CD4-positive, alpha-beta T cell (primary cell): Measurements from ENCODE around the gene PRSS22. TPM values are rescaled to one million over a fixed set of nuclear protein-coding genes. Genes with fewer than 3 reads are reported as not detected.

Experiments
- ATAC-seq: fragments of 200-7000 bp; cut with Tn5 transposase; one replicate; pipeline ENCODE4 v1.10.0; 2022; ENCODE audit warnings: mild to moderate bottlenecking; ENCODE audit not compliant: poor library complexity
- CTCF ChIA-PET: fragments of 350-600 bp; sonication (Branson Sonifier 250); formaldehyde crosslinking; loops from one replicate; lab custom pipeline; 2021; ENCODE audit warnings: antibody characterized with exemption, inconsistent platforms; lab: Charles Lee
- POLR2A ChIA-PET: fragments of 350-600 bp; sonication (Branson Sonifier 250); formaldehyde crosslinking; loops from one replicate; lab custom pipeline; 2021; ENCODE audit warnings: antibody characterized with exemption, inconsistent platforms; lab: Charles Lee
- DNase-seq, 14 experiments: peaks; one replicate each; pipeline ENCODE4 v3.0.0-alpha.2; 2013 to 2020; ENCODE audit warnings: mixed read lengths in 2 of 14
- H3K27ac ChIP-seq, 2 donors: one replicate each; pipeline versions ENCODE4 v1.5.1 to v1.7.0; 2013; ENCODE audit warnings: low read length in 2 of 2, low read depth in 1 of 2, mild to moderate bottlenecking in 1 of 2
- H3K27me3 ChIP-seq, 2 experiments: 1 replicate in 1 of 2; 2 replicates in 1 of 2; pipeline versions ENCODE4 v1.6.1 to v1.7.0; 2013; ENCODE audit warnings: low read length in 2 of 2, control low read depth in 1 of 2, mild to moderate bottlenecking in 1 of 2, moderate library complexity in 1 of 2; ENCODE audit not compliant: insufficient read depth in 2 of 2, control insufficient read depth in 1 of 2
- H3K36me3 ChIP-seq: one replicate; pipeline ENCODE4 v1.6.1; 2013; ENCODE audit warnings: low read length, control low read depth; ENCODE audit not compliant: insufficient read depth
- H3K4me1 ChIP-seq: one replicate; pipeline ENCODE4 v1.6.1; 2013; ENCODE audit warnings: low read length, control low read depth; ENCODE audit not compliant: insufficient read depth
- H3K4me3 ChIP-seq: one replicate; pipeline ENCODE4 v1.5.1; 2013; ENCODE audit warnings: mild to moderate bottlenecking, low read length, moderate library complexity
- H3K9me3 ChIP-seq, 2 experiments: 1 replicate in 1 of 2; 2 replicates in 1 of 2; pipeline versions ENCODE4 v1.6.1 to v1.7.0; 2013; ENCODE audit warnings: low read length in 2 of 2, mild to moderate bottlenecking in 2 of 2, control low read depth in 1 of 2, moderate library complexity in 1 of 2; ENCODE audit not compliant: control insufficient read depth in 1 of 2, insufficient read depth in 1 of 2
- H3K27ac Mint-ChIP-seq: one replicate; pipeline ENCODE4 v1.8.0; 2020; ENCODE audit warnings: mixed read lengths
- H3K27me3 Mint-ChIP-seq: one replicate; pipeline ENCODE4 v1.8.0; 2021; ENCODE audit warnings: mixed read lengths
- H3K36me3 Mint-ChIP-seq: one replicate; pipeline ENCODE4 v1.8.0; 2021; ENCODE audit warnings: low read depth, mixed read lengths
- H3K4me1 Mint-ChIP-seq: one replicate; pipeline ENCODE4 v1.8.0; 2021; ENCODE audit warnings: low read depth, mixed read lengths
- H3K4me3 Mint-ChIP-seq: one replicate; pipeline ENCODE4 v1.8.0; 2020; ENCODE audit warnings: mild to moderate bottlenecking, mixed read lengths
- H3K9me3 Mint-ChIP-seq: one replicate; pipeline ENCODE4 v1.8.0; 2020; ENCODE audit warnings: mixed read lengths
- CTCF ChIP-seq: fragments of 200-600 bp; IDR thresholded peaks from one replicate; pipeline ENCODE4 v1.8.0; 2022; ENCODE audit warnings: antibody characterized with exemption, mild to moderate bottlenecking
- intact Hi-C, 2 experiments: fragments of 100-400 bp; cut with DNase I in 1 of 2; cut with micrococcal nuclease in 1 of 2; formaldehyde crosslinking; loops; one replicate each; pipeline versions ENCODE4 v1.15.1 to v1.9.0; 2023 to 2025; cut with DNase I, micrococcal nuclease
- total RNA-seq, 174 experiments: library from RNA in 2 of 174; stranded (reverse) in 2 of 174; gene quantifications; one replicate each; pipeline ENCODE4 v1.2.3 and lab custom pipeline; 2021 to 2026

Gene PRSS22
- total RNA-seq, 2 experiments from 2014 or later = 0.93 to 1.1 TPM

- peaks cover 4% of the 10 kb centered on the region for H3K36me3 Mint-ChIP-seq
- no peak overlapping the region for H3K27ac Mint-ChIP-seq
- ChIA-PET POLR2A (interaction anchor here (1.0 kb wide), 1 partner anchor 16 kb away, joined by 3 read pairs; the partner anchor contains the start of gene FLYWCH2), CTCF (interaction anchor here (1.7 kb wide), 1 partner anchor 31 kb away, joined by 4 read pairs; no protein-coding TSS in a partner anchor)
- DNase-seq (no peak), ATAC-seq (no peak)
- no peak overlapping the region for H3K4me3 ChIP-seq
- no peak overlapping the region for H3K27ac ChIP-seq
- peaks cover 4% of the 10 kb centered on the region for H3K4me1 Mint-ChIP-seq
- intact Hi-C loops = no loop called here
- no peaks in the 10 kb centered on the region for H3K9me3 ChIP-seq
- H3K27me3 ChIP-seq = no peaks in the 10 kb centered on the region
- peaks cover 17% of the 10 kb centered on the region for H3K36me3 ChIP-seq
- no peak for TF ChIP-seq CTCF
- peaks cover 3% of the 10 kb centered on the region for H3K4me1 ChIP-seq
- no peak overlapping the region for H3K4me3 Mint-ChIP-seq
- no peaks in the 10 kb centered on the region for H3K9me3 Mint-ChIP-seq
- H3K27me3 Mint-ChIP-seq = no peaks in the 10 kb centered on the region
Measured at GRCh38 chr16:2898831-2899563, 41.0 kb upstream of the PRSS22 start.

- no peak for DNase-seq
- intact Hi-C loops = no loop called here
Measured at GRCh38 chr16:2897110-2897509, 39.1 kb upstream of the PRSS22 start.

DNA sequence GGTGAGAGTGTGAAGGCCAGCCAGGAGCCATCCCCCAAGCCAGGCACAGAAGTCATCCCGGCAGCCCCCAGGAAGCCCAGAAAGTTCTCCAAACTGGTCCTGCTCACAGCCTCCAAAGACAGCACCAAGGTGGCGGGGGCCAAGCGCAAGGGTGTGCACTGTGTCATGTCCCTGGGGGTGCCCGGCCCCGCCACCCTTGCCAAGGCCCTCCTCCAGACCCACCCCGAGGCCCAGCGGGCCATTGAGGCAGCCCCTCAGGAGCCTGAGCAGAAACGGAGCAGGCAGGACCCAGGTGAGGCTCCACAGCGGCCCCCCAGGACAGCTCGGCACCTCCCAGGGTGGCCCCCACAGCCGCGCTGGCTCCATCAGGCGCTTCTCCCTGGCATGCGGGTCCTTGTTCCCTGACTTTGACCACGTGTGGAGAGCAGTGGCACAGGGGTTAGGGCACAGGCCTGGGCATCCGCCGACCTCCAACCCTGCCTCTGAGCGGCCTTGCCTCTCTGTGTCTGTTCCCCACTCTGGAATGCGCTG is 38.6 kb upstream of the PRSS22 start:
- ChIA-PET CTCF (no interaction called here), POLR2A (no interaction called here)
- Mint-ChIP-seq H3K36me3 (peaks cover 4% of the 10 kb centered on the region), H3K4me1 (no peaks in the 10 kb centered on the region), H3K9me3 (no peaks in the 10 kb centered on the region), H3K4me3 (no peak overlapping the region), H3K27me3 (no peaks in the 10 kb centered on the region), H3K27ac (no peak overlapping the region)
- peaks cover 17% of the 10 kb centered on the region for H3K36me3 ChIP-seq
- ATAC-seq (no peak), DNase-seq (no peak)
- TF ChIP-seq CTCF = no peak
- no peak overlapping the region for H3K27ac ChIP-seq
- no peaks in the 10 kb centered on the region for H3K9me3 ChIP-seq
- intact Hi-C loops = no loop called here
- H3K4me3 ChIP-seq = no peak overlapping the region
- no peaks in the 10 kb centered on the region for H3K4me1 ChIP-seq
- H3K27me3 ChIP-seq = no peaks in the 10 kb centered on the region

More at GRCh38 chr16:2897110-2897509, 39.1 kb upstream of the PRSS22 start:
- Mint-ChIP-seq H3K4me1 (no peaks in the 10 kb centered on the region), H3K27ac (no peak overlapping the region), H3K4me3 (no peak overlapping the region), H3K27me3 (no peaks in the 10 kb centered on the region), H3K9me3 (no peaks in the 10 kb centered on the region), H3K36me3 (peaks cover 4% of the 10 kb centered on the region)
- Histone ChIP-seq H3K9me3 (no peaks in the 10 kb centered on the region), H3K27ac (no peak overlapping the region), H3K36me3 (peaks cover 17% of the 10 kb centered on the region), H3K27me3 (no peaks in the 10 kb centered on the region), H3K4me3 (no peak overlapping the region), H3K4me1 (no peaks in the 10 kb centered on the region)
- ChIA-PET POLR2A (no interaction called here), CTCF (no interaction called here)
- ATAC-seq = no peak
- no peak for TF ChIP-seq CTCF
